ENCODE results near the gene GARRE1. TPM values are rescaled to one million over a fixed set of nuclear protein-coding genes. Genes with fewer than 3 reads are reported as not detected.

The GARRE1 gene
- total RNA-seq, 1 donor from 2014 or later: 20.1 TPM

GRCh38 chr19:34269081-34269480 is 14.7 kb downstream of the GARRE1 start:
- Histone ChIP-seq H4K20me1 (ENCODE audit: insufficient read depth, low read length) (no peaks in the 10 kb centered on the region), H3K4me3 (ENCODE audit: insufficient read depth, low read depth, low read length) (no peak overlapping the region), H2AFZ (ENCODE audit: low read depth, low read length) (no peak overlapping the region), H3K9ac (ENCODE audit: low read length) (no peak overlapping the region), H3K4me1 (ENCODE audit: insufficient read depth, low read length) (peaks cover 33% of the 10 kb centered on the region), H3K79me2 (ENCODE audit: insufficient read depth, low read length) (peaks cover 88% of the 10 kb centered on the region), H3K27me3 (ENCODE audit: insufficient read depth, low read length) (no peaks in the 10 kb centered on the region), H3K36me3 (ENCODE audit: insufficient read depth, low read length) (peaks cover 3% of the 10 kb centered on the region), H3K9me3 (ENCODE audit: insufficient read depth, low read depth, low read length) (no peaks in the 10 kb centered on the region), H3K4me2 (ENCODE audit: low read length) (no peak overlapping the region), H3K27ac (ENCODE audit: low read depth, low read length) (no peak overlapping the region)
- Mint-ChIP-seq H3K4me1 (ENCODE audit: low read depth, unreplicated experiment) (peaks cover 29% of the 10 kb centered on the region), H3K4me3 (ENCODE audit: unreplicated experiment) (no peak overlapping the region), H3K9me3 (ENCODE audit: unreplicated experiment) (no peaks in the 10 kb centered on the region), H3K27ac (ENCODE audit: unreplicated experiment) (no peak overlapping the region), H3K36me3 (ENCODE audit: low read depth, unreplicated experiment) (peaks cover 6% of the 10 kb centered on the region), H3K27me3 (ENCODE audit: low read depth, unreplicated experiment) (no peaks in the 10 kb centered on the region)
- DNase-seq (ENCODE audit: low read depth) (no peak), FAIRE-seq (no peak)
- no peak for TF ChIP-seq CTCF (IDR thresholded peaks at IDR 0.05; ENCODE audit: insufficient read depth, low read depth, low read length)
- TF ChIP-seq EZH2 (IDR thresholded peaks at IDR 0.05; ENCODE audit: insufficient read depth, low read length): no peak

GRCh38 chr19:34269489-34269888 is 15.1 kb downstream of the GARRE1 start:
- H3K4me2 ChIP-seq (ENCODE audit: low read length): peak overlapping the region; percentile 77

More at GRCh38 chr19:34269489-34269888, 15.1 kb downstream of the GARRE1 start:
- Mint-ChIP-seq H3K36me3 (ENCODE audit: low read depth, unreplicated experiment) (peaks cover 5% of the 10 kb centered on the region), H3K27me3 (ENCODE audit: low read depth, unreplicated experiment) (no peaks in the 10 kb centered on the region), H3K4me1 (ENCODE audit: low read depth, unreplicated experiment) (peaks cover 32% of the 10 kb centered on the region), H3K27ac (ENCODE audit: unreplicated experiment) (peak overlapping the region; percentile 94), H3K9me3 (ENCODE audit: unreplicated experiment) (no peaks in the 10 kb centered on the region), H3K4me3 (ENCODE audit: unreplicated experiment) (no peak overlapping the region)
- Histone ChIP-seq H3K4me1 (ENCODE audit: insufficient read depth, low read length) (peaks cover 37% of the 10 kb centered on the region), H3K27me3 (ENCODE audit: insufficient read depth, low read length) (no peaks in the 10 kb centered on the region), H3K4me3 (ENCODE audit: insufficient read depth, low read depth, low read length) (peak overlapping the region; percentile 11), H3K79me2 (ENCODE audit: insufficient read depth, low read length) (peaks cover 85% of the 10 kb centered on the region), H3K9me3 (ENCODE audit: insufficient read depth, low read depth, low read length) (no peaks in the 10 kb centered on the region), H2AFZ (ENCODE audit: low read depth, low read length) (peak overlapping the region; percentile 38), H3K27ac (ENCODE audit: low read depth, low read length) (peak overlapping the region; percentile 77), H3K36me3 (ENCODE audit: insufficient read depth, low read length) (peaks cover 3% of the 10 kb centered on the region), H4K20me1 (ENCODE audit: insufficient read depth, low read length) (no peaks in the 10 kb centered on the region), H3K9ac (ENCODE audit: low read length) (peak overlapping the region; percentile 67)
- FAIRE-seq (no peak), DNase-seq (ENCODE audit: low read depth) (no peak)
- TF ChIP-seq CTCF (IDR thresholded peaks at IDR 0.05; ENCODE audit: insufficient read depth, low read depth, low read length) (no peak), EZH2 (IDR thresholded peaks at IDR 0.05; ENCODE audit: insufficient read depth, low read length) (no peak)
